Left colon (tissue), 2 donors: ENCODE data around the gene SP8. TPM values are rescaled to one million over a fixed set of nuclear protein-coding genes. Genes with fewer than 3 reads are reported as not detected.

Experiments used
- ATAC-seq: fragments of 200-7000 bp; cut with Tn5 transposase; one replicate; pipeline ENCODE4 v1.9.1; 2020; ENCODE audit warnings: mild to moderate bottlenecking, moderate library complexity
- DNase-seq, 2 donors: peaks; one replicate each; pipeline ENCODE4 v3.0.0-alpha.2; 2020
- intact Hi-C, 2 donors: fragments of 100-400 bp; cut with DNase I in 1 of 2; cut with micrococcal nuclease in 1 of 2; formaldehyde crosslinking; loops; one replicate each; pipeline versions ENCODE4 v1.11.2 to v1.14.0; 2022; cut with DNase I, micrococcal nuclease
- total RNA-seq, 2 donors: library from RNA; stranded (reverse); fragmentation: NEBNext Ultra II Directional; extraction: Animal tissue kit (Norgen Biotek cat#: 25700); gene quantifications; one replicate each; pipeline ENCODE4 v1.2.1, GENCODE V29; 2021
- donor health status: DM: no; HTN: no; CAD: no.
- donor health status: DM: yes; HTN: yes; CAD: no.

The SP8 gene
- total RNA-seq, 2 donors from 2014 or later: not detected

DNA sequence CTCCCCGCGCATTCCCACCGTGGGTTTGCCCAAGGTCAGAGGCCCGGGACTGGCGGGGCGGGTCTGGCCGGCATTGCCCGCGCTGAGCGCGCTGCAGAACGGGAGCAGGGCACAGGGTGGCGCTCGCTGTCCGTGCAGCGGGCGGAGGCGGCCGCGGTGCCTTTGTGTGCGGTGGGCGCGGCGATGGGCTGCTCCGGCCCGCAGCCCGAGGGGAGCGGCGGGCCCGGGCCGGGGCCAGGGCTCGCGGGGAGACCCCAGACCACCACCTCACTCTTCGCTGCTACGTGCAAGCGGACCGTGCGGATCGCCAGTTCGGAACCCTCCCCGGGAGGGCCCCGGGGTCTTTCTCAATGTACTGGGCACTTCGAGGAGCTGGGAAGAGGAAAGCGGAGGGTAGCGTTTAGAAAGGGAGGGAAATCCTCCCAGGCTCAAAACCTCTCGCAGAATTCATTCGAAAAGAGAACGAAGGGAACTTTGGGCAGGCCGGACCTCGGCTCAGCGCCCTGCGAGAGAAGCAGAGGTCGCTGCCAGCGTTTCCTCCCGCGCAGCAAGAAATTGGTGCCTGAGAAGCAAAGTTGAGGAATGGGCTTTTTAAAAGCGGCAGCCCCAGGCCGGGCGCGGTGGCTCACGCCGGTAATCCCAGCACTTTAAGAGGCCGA lies 8.5 kb downstream of the SP8 start:
- ATAC-seq (peak; percentile 98), DNase-seq (peak in 1 of 2 donors; percentile 38)
- intact Hi-C loops: loop anchor here in 1 of 2 donors (10.0 kb wide), 1 partner anchor 477 kb away; no protein-coding TSS in a partner anchor

DNA sequence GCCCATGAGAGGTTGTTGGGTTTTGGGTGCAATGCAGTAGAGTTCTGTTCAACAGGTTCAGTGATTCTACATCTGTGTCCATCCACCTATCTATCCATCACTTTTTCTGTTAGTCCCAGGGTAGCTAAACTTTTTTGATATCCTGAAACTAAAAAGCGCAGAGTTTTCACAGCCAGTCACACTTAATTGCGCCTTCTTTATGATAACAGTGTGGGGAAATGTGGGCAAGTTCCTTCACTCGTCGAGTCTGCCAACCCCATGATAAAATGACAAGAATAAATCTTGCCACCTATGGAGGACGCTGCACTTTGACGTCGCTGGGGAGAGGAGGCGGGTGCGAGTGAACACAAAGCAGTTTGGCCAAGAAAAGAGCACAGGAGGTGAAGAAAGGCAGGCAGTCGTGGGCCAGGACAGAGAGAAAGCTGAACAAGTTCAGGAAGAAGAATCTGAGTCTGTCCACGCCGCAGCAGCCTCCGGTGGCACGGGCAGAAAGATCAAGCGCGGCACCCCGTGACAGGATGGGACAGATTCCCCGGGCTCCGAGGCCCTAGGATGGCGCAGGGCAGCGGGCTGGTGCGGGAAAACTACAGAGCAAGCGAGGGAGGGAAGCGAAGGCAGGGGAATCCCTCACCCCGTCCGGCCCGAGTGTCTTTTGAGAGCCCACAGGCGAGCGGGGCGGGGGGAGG lies 9.2 kb downstream of the SP8 start:
- DNase-seq (peak in 1 of 2 donors; percentile 11), ATAC-seq (peak; percentile 66)
- intact Hi-C loops: loop anchor here in 1 of 2 donors (10.0 kb wide), 1 partner anchor 477 kb away; no protein-coding TSS in a partner anchor

DNA sequence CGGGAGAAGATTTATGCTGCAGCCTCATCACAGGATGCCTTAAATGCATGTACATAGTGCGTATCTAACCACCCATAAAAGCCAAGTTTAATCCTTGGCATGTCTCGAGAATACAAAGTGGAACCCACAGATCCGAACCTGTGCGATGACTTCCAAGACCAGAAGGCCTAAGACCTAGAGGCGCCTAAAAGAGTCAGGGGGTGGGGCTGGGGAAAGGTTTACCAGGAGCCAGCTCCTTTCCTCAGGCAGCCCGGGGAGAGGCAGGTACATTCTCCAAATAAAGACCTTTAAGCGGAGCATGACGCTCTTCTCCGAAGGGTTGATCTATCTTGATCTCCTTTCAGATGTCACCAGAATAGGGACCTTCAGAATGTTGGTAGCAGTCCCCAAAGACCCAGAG lies 9.7 kb downstream of the SP8 start:
- DNase-seq (no peak), ATAC-seq (no peak)
- intact Hi-C loops: loop anchor here in 1 of 2 donors (10.0 kb wide), 1 partner anchor 478 kb away; no protein-coding TSS in a partner anchor

DNA sequence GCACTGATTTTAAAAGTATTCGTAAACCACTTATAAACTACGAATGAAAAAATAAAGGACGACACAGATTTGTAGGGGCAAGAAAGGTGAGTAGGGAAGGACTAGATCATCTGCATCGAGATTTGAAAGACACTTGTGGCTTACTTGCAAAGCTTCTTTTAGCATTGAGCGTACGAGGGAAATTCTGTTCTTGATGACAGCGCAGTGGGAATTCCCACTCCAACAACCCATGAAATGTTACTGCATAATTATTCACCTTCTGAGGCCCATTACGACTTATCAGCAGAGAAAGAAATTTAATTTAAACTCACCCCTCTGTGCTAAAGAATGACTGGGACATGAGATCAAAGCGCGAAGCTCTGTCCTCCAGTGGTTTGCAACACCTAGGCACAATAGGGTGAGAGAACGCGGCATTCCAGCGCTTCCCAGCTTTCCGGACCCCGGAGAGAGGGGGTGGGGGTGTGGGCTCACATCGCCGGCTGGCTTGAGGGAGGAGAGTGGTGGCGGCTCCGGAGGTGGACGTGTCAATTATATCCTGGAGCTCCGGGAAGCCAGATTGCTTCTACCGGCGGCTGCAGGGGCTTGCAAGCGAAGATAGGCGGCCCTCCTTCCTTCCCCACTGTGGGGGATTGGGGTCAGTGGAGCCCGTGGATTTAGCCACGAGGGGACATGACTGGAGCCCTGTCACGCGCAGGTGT lies 10.3 kb downstream of the SP8 start:
- intact Hi-C loops: loop anchor here in 1 of 2 donors (10.0 kb wide), 1 partner anchor 478 kb away; no protein-coding TSS in a partner anchor
- no peak for DNase-seq

DNA sequence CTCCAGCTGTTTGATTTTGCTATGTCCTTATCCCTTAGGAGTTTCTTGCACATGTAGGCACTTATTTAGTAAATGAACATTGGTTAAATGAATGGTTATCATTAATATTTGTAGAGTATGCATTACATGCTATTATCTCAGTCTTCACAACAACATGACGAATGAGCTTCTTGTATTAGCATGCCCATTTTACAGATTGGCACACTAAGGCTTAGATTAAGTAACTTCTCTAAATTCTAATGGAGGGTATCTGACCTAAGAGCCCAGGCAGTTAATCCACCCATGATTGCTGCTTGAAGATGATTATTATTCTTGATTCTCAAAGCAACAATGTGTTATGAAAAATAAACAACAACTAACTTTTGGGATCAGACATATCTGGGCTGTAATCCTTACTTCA lies 32.7 kb downstream of the SP8 start:
- ATAC-seq (no peak), DNase-seq (no peak)
- intact Hi-C loops: no loop called here

More for the DNA sequence above, 10.3 kb downstream of the SP8 start:
- ATAC-seq: no peak

DNA sequence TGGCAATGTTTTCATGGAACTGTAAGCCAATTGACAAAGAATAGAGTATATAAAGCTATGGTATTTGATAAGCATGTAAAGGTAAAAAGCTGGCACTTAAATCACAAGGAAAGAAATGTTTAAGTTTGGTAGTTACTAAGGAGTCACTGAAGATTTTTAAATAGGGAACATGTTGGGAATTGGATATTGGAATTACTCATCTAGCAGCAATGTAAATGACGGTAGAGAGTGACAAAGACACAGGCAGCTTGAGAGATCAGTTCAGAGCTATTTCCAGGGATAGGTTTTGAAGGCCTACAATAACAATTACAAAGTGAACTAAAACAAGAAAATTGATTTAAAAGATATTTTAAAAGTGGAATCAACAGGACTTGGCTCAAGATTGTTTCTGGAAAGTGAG lies 36.8 kb downstream of the SP8 start:
- intact Hi-C loops: no loop called here
- DNase-seq (no peak), ATAC-seq (no peak)

DNA sequence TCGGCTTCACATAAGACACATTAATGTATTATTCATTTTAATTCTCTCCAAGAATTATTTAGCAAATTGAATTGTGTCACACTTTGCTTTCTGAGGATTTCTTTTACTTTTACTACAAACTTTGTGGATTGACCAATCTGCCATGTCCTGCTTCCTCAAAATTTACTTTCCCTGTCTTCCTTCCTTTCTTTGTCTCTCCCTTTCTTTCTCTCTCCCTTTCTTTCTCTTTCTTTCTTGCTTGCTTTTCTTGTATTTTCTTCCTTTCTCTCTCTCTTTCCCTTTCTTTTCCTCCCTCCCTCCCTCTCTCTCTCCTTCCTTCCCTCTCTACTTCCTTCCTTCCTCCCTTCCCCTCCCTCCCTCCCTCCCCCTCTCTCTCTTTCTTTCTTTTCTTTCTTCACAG lies 37.8 kb downstream of the SP8 start:
- intact Hi-C loops: no loop called here
- no peak for DNase-seq
- ATAC-seq: no peak

DNA sequence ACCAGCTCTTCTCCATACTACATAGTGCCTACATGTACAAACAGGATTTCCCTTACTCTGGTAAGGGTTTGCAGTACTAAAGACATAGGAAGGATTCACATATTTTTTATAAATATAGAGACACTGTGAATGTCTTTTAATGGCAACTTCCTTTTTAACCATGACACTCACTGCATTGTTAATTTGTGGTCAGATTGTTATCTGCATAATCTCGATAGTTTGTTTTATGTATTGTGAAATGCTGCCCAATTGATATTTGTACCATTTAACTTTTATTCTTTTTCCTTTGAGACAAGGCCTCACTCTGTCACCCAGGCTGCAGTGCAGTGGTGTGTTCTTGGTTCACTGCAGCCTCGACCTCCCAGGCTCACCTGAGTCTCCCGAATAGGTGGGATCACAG lies 39.7 kb downstream of the SP8 start:
- ATAC-seq: no peak
- DNase-seq: no peak
- intact Hi-C loops: no loop called here

DNA sequence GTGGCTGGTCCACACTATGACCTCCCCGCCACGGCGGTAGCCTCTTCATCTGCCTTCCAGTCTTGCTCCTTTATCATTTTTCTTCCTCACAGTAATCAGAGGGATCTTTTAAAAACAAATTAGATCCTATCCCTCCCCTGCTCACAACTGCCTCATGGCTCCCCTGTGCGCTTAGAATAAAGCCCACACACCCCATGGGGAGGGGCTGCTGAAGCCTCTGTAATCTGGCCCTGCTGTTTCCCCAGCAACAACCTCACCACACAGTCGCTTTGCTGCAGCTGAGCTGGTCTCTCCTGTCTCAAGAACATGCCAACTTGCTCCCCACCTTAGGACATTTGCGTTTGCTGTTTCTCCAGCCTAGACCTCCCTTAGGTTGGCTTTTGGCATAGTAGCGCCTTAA lies 41.0 kb downstream of the SP8 start:
- ATAC-seq: no peak
- DNase-seq: no peak
- intact Hi-C loops: no loop called here

DNA sequence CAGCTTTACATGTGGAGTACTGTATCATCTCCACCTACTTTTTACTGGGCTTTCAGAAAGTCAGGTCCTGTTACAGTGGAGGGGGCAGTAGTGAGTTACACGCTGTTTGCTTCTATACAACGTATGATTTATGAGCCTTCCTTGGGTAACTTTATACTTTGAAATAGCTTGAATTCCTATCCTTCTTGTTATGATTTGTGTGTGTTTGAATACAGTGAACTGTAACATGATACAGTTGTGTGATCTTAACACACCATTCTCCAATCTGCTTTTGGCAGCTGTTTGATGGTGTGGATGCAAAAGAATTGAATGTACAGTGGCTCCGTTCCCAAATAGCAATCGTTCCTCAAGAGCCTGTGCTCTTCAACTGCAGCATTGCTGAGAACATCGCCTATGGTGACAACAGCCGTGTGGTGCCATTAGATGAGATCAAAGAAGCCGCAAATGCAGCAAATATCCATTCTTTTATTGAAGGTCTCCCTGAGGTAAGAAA lies 41.7 kb downstream of the SP8 start:
- DNase-seq (no peak), ATAC-seq (no peak)
- intact Hi-C loops: no loop called here

DNA sequence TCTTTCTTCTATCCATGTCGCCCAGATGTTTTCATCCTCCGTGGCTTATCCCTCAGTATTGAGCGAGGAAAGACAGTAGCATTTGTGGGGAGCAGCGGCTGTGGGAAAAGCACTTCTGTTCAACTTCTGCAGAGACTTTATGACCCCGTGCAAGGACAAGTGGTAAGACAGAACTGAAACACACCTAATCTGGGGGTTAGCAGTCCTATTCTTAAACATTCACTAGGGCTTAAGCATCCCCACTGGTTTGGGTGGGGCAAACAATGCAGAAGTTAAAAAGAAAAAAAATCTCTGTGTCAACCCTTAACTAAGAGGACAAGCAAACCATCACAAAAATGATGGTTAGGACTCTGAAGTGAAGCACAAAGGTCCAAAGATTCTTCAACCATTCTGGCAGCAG lies 43.8 kb downstream of the SP8 start:
- intact Hi-C loops: no loop called here
- no peak for ATAC-seq
- DNase-seq: no peak

DNA sequence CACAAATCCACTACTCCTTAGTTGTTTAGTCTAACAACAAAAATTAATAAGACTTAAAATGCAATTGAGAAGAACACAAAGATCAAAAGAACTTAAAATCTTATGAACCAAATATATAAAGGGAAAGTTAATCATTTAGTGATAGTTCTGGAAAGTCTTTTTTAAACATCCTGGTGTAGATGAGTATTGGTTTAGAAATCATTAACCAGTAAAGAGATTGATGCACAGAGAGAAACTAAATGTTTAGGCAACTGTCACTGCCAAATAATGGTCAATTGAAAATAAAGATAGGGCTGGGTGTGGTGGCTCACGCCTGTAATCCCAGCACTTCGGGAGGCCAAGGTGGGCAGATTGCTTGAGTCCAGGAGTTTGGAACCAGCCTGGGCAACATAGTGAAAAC lies 44.9 kb downstream of the SP8 start:
- intact Hi-C loops: no loop called here
- DNase-seq: no peak
- no peak for ATAC-seq

DNA sequence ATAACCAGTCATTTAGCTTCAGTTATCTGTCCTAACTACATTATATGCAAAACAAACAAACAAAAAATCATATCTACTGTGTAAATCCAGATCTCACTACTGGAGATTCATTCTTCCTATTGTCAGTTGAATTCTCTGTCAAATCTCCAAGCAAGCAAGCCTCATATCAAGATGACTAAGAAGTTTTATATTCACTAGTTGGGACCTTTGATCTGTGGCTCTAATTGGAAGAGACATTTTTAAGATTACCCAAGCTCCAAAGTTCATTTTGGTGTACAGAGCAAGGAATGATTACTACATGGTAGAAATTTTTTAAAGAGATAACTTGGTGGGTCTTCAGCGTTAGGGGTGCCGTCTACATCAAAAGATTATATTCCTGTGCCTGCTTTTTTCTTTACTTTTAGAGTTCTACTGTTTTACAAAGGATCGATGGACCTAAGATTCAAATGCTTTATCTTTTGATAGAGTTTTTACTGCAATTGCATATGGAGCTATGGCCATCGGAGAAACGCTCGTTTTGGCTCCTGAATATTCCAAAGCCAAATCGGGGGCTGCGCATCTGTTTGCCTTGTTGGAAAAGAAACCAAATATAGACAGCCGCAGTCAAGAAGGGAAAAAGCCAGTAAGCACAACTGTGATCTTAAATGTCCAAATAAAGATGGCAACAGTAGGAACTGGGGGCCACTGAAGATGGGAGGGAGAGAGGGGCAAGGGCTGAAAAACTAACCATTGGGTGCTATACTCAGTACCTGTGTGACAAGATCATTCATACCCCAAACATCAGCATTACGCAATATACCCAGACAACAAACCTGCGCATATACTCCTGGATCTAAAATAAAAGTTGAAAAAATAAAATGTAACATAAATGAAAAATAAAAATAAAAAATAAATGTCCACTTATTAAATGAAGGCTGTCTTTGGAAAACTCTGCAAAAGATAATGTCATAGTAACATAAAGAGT lies 47.9 kb downstream of the SP8 start:
- intact Hi-C loops: no loop called here
- DNase-seq: no peak
- ATAC-seq: peak; percentile 80

DNA sequence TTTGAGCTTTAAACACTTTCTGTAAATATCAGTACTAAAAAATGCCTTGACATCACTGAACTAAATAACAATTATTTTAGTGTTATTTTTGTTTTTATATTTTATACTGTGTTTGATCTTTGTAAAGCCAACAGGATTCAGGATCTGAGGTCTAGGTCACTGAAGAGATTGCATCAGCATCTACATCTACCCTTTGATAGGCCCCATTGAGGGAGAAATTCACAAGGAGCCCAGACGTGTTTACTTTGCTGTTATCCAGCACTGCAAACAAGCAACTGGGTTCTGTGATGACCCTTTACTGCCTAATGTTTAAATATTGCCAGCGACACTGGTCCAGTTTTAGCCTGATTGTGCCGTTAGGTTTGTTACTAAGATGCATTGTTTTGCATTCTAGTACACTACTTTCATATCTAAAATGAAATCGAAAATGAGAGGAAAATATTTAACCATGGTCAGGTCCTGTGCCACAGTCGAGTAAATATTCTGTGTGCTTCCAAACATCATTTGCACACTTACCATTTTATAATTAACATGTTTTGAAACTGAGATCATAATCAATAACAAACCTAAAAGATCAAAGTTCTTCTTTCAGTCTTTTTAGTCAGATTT lies 48.7 kb downstream of the SP8 start:
- DNase-seq (no peak), ATAC-seq (no peak)
- intact Hi-C loops: no loop called here

DNA sequence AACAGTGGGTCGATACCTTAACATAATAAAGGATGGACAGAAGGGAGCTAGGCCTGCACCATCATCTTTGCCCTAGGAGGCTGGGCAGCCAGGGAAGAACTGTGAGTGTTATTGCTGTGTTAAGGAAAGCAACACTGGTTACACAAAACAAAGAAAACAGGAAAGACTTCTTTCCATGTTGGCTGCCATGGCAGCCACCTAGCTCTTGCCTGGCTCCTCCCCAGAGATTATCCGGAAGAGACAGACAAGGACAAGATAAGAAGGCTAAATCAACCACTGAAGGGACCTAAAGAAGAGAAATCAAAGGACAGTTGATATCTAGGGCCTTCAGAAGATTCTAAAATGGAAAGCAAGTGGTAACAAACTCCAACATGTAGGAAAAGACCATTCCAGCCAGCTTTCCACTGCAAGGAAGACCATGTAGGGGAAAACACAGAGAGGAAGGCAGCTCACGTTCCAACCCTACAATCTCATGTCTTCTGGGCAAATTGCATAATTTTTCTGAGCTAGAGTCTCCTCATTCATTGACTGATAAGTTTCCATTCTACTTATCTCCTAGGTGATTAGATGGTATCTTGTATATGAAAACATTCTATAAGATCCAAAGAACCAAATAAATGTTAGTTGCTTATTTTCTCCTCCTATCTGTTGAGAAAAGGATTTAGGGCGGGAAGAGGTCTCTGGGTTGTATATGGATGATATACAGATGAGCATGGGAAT lies 51.2 kb downstream of the SP8 start:
- DNase-seq (no peak), ATAC-seq (no peak)
- intact Hi-C loops: no loop called here
